T-helper 1 cell (primary cell): Measurements from ENCODE around the gene LGR6.
"Not testable (repeated sequence)": the region's sequence is repeated elsewhere in the genome, so short reads cannot be mapped to it uniquely, and the experiment has no call there.

Source experiments
- DNase-seq, 5 donors: peaks; one replicate each; pipeline ENCODE4 v3.0.0-alpha.2; 2012 to 2020

LGR6 gene

GRCh38 chr1:202348005-202348508, 154.5 kb downstream of the LGR6 start:
- no peak for DNase-seq

- DNase-seq, result peak; percentile 91 to 97 (median 93)
These were observed 155.1 kb downstream of the LGR6 start, which contains the start of gene PPP1R12B for GRCh38 chr1:202348509-202349205. Gene PPP1R12B, plus strand, starts transcription at chr1:202348699. Its CDS starts 153 bp downstream, at chr1:202348852.

DNA sequence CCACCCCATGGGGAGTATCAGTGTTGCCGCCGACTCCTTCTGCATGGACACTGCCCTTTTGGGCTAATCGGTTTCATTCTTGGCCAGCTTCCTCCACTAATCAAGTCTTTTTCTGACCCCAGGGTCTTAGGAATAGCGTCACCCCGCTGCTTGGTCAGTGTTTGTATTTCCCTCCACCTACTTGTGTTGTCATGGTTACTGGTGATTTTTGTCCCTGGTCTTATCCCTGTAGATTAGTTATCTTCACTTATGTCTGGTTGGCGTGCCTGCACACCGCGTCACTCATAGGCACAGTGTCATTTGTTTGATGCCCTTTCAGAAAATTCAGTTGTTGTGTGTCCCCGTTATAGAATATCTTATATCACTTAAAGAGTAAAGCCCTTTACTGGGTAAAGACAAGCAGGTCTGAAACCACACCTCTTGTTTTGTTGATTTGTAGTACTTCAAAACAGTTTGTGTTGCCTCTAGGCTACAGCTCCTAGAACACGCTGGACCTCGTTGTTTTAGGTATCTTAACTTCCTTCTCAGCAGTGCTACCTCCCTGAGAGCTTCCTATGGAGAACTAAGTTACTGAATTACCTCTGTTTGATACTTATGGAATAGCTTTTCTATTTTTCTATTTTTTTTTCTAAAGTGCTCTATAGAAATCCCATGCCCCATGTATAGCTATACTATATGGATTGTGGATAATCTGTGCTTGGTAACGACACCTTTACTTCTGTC, 155.8 kb downstream of the LGR6 start:
- DNase-seq, result peak in 1 of 5 donors; percentile 22

DNA sequence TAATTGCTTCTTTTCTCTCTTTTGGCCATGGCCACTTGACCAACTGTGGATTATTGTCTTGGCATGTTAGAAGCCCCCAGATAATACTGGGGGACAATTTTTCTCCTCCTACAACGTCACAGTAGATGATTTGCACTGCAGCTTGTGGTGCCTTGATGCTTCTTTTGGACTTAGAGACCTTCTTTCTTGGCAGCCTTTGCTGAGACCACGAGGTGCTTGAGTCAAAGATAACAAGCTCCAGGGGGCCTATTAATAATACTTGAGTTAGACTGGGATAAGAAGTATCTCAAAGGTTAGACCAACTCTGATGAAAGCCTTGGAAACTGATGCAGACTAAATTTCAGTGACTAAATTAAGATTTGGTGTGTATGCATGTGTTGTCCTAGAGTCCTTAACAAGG, 158.1 kb downstream of the LGR6 start:
- DNase-seq, result no peak

GRCh38 chr1:202352583-202353197, 159.1 kb downstream of the LGR6 start:
- DNase-seq, result not testable (repeated sequence)

- DNase-seq, result no peak
These were observed 162.4 kb downstream of the LGR6 start for GRCh38 chr1:202355944-202356553.

- no peak for DNase-seq
These were observed 163.9 kb downstream of the LGR6 start for GRCh38 chr1:202357506-202357905.

- no peak for DNase-seq
These were observed 167.6 kb downstream of the LGR6 start for GRCh38 chr1:202361224-202361623.

DNA sequence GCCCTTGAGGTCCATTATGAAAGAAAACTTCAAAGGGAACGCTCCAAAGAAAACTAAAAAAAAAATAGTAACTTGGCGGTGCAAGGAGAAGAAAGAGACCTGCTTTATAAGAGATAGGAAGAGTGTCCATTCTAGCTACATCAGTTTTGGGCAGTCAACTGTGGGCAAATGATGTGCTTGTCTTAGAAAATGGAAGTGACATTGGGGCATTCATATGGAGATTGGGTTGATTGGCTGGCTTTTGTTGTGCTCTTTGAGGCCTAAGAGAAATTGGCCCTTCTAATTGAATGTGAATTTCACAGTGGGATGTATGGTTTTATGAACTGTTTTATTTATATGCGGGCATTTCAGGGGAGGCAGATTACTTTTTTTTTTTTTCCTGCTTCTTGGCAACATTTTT, 168.1 kb downstream of the LGR6 start:
- no peak for DNase-seq

- no peak for DNase-seq
These were observed 168.6 kb downstream of the LGR6 start for GRCh38 chr1:202362212-202362611.

GRCh38 chr1:202365092-202365815, 171.7 kb downstream of the LGR6 start:
- no peak for DNase-seq

GRCh38 chr1:202367271-202367670, 173.7 kb downstream of the LGR6 start:
- no peak for DNase-seq
